Hepatic stellate cell (primary cell): ENCODE data around the gene OCA2.

ENCODE experiments used
- DNase-seq: peaks from one replicate; pipeline ENCODE4 v3.0.0; 2011; ENCODE audit warnings: low spot score

OCA2 gene

DNA sequence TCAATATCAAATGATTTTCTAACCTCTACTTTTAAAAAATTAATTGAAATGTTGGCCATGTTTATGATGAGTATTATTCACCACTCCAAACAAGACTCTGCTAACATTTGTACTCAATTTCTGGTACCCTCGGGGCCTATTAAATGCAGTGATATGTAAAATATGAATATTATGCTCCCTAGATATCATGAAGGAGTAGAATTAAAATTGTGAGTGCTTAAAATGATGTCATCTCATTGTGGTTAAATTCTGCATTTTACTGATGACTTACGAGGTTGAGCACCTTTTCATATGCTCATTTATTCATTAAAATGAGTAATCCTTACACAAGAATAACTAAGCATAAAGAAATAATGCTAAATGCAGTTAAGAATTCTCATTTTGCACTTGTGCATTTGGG is 159.9 kb downstream of the OCA2 start:
- DNase-seq, result no peak

DNA sequence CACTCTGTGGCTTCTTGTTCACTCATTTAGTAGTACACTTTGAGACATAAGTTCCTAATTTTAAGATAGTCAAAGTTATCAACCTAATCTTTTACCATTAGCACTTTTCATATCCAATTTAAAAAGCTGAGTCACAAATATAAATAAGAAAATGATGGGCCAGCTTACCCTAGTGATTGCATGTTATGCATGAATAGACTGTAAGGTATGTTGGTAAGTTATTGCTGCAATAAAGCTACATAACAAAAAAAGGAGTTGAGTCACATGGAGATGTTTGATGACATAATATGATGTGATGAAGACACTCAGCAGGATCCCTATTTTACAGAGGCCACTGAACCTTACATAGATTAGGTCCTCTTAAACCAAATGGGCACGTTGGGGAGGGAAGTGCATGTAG is 161.3 kb downstream of the OCA2 start:
- DNase-seq, result no peak

DNA sequence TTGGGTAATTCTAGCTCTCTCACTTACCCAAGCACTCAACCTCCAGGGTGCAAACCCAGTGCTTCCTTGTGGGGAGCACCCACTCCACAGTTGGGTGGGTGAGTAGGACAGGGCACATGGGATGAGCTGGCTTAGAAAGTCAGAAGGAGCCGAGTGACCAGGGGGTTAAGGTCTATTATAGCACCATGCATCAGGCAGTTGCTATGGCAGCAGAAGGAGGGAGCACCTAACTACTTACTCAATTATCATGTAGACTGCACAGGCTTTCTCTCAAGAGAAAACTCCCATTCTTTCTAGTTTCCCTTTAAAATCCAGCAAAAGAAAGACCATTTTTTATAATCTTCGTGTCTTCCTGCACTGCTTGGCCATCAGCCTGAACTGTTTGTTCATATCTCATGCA is 163.0 kb downstream of the OCA2 start:
- DNase-seq, result no peak

DNA sequence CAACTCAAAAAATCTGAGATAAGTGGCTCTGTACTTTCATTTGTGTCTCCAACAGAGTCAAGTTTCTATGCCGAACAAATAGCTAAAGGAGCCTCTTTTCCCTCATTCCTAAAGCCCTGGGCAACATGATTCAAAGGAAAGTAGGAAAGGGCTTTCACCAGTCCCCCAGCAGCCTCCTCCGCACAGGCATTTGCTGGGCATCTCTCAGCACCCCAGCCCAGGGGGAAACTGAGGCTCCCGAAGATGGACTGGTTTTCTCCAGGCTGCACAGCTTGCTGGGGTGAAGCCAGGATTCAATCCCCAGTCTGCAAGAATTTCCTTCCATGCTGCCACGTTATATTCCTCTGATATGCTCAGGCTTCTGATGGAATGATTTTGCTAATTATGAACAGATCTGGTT is 163.8 kb downstream of the OCA2 start:
- DNase-seq, result no peak

DNA sequence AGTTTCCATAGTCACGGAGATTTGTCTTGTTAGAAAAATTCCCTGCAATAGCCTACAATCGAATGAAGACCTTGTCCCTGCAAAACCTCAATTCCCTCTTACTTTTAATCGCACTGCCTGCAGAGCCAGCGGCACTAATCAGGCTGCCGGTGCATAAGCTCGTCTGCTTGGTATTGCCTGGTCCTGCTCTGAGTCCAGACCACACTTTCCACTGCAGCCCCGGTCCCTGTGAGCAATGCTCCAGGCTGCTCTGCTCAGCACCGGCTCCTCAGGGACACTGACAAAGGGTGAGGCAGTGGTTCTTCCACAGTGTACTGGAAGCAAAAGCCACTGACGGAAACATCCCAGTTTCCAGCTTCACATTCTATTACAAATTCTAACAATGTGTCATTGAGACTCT is 164.3 kb downstream of the OCA2 start:
- no peak for DNase-seq

DNA sequence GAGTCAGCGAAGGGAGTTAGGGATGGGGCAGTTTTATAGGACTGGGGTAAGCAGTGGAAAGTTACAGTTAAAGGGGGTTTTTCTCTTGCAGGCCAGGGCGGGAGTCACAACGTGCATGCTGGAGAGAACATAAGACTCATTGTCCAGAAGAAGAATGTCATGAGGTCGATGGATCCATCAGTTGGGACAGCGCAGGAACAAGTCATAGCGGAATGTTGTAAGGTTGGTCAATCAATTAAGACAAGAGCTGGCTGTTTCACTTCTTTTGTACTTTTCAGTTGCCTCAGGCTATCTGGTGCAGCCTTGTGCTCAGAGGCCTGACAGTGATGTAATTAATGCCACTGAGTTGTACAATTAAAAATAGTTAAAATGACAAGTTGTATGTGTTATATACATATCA is 165.6 kb downstream of the OCA2 start:
- no peak for DNase-seq

DNA sequence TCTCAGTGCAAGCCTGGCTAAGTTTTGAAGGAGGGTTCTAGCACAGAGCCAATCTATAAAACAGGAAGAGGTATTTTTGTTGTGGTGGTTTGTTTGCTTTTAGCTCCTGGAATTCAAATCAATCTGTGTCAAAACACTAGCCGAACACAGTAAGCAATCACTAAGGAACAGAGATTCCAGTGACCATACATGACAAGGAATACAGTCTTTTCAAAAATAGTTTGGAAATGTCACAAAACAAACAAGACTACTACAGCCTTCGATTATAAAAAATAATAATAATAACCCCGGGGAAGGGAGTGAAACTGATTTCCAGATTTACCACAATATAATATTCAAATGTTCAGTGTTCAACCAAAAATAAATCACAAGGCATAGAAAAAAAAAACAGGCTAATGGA is 166.5 kb downstream of the OCA2 start:
- DNase-seq, result no peak

DNA sequence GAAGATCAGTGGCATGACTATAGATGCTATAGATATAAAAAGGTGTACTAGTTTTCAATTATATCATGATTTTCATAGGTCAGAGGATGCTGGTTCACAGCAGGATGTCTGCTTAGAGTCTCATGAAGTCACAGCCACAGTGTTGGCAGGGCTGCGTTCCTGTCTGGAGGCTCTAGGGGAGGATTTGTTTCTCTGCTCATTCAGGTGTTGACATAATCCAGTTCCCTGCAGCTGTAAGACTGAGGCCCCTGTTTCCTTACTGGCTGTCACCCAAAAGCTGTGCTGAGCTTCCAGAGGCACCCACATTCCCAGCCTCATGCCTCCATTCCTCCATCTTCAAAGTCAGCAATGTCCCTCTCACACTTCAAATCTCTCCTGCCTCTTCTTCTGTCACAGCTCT is 170.7 kb downstream of the OCA2 start:
- DNase-seq, result no peak

DNA sequence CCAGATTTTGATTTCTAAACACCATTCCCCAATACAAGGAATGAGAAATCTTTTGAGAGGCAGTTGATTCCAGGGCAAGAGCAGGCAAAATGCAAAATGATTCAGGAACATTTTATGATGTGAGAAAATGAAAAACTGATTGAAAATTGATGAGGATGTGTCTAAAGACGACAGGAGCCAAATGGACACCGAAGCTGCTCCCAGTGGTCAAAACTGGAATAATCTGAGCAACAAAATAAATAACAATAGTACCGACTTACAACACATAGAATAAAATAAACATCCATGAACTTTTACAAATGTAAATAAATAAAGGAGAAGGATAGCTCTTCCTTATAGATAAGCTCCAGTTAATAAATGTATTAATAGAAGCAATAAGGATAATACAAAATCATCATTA is 186.8 kb downstream of the OCA2 start:
- DNase-seq, result no peak

DNA sequence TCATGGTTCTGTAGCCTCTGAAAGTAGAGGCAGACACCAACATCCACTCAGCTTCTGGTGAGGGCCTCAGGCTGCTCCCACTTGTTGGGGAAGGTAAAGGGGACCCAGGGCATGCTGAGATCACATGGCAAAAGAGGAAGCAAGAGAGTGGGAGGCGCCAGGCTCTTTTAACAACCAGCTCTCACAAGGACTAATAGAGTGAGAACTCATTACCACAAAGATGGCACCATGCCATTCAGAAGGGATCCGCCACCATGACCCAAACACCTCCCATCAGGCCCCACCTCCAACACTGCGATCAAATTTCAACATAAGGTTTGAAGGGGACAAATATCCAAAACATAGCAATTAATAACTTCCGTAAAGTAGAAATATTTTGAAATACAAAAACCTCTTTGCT is 192.3 kb downstream of the OCA2 start:
- DNase-seq, result no peak

DNA sequence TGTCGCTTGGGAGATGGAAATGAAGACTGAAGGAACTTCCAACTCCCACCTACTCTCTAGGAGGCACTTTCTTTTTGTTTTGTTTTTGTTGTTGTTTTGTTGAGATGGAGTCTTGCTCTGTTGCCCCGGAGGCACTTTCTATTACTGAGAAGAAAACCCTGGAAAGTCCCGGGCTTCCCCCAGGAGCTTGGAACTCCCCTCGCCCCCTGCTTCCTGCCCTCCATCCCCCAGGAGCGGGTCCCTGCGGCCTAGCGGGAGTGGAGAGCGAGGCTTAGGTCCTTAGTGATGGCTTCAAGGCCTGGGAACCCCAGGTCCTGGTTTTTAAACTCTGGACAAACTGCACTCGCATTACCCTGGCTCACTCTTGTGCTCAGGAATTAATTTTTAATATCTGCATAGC is 195.7 kb downstream of the OCA2 start:
- DNase-seq, result no peak

DNA sequence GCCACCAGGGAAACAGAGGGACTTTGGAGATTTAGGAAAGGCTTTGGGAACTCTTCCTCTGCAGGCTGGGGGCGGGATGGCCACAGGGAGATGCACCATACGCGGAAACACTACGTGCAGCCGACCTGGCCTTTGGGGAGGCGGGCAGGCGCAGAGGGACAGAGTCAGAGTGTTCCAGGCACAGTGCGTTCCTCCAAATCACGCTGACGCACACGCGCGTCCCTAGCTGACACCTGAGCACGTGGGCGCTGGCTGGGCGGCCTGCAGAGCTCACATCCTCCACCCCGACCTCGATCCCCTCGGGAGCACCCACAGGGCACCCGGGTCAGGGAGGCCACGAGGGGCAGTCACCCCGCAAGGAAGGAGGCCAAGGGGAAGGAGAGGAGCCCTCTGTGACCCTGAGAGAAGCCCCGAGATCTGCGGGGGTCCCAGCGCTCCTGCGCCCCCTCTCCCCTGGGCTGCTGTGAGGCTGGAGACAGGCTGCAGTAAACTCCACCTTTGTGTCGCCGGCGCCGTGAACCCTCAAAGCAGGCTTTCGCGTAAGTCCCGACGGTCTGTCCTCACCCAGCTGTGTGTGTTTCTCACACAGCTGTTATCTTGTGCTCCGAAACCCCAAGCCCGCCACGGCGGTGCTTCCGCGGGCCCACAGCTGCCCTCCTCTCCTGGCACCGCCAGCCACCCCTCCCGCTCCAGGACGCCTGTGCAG is 196.3 kb downstream of the OCA2 start:
- DNase-seq, result no peak

DNA sequence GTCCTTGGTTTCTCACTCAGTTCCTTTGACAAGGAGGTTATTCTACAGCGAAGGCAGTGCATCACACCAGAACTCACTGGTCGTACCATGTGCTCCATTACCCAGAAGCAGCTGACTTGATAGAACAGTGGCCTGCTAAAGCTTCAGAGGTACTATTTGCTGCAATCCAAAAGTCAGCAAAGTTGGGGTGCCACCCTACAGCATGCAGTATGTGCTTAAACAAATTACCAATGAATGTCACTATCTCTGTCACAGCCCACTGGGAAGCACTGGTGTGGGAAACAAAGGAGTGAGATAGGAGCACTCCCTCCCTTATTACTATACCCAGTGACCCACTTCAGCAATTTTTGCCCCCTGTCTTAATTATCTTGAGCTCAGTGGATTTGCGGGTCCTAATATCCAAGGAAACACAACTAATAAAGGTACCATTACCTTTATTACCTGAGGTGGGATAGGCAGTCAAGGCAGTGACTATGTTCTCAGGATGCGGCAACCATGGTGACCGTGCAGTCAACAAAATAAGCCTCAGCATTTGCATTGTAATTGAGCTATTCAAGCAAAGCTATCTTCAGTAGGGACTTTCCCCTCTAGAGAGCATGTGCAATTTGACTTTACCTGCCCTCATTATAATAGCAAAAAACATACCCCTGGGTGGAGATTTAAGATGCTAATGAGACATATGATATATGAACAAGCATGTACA is 199.4 kb downstream of the OCA2 start:
- no peak for DNase-seq

DNA sequence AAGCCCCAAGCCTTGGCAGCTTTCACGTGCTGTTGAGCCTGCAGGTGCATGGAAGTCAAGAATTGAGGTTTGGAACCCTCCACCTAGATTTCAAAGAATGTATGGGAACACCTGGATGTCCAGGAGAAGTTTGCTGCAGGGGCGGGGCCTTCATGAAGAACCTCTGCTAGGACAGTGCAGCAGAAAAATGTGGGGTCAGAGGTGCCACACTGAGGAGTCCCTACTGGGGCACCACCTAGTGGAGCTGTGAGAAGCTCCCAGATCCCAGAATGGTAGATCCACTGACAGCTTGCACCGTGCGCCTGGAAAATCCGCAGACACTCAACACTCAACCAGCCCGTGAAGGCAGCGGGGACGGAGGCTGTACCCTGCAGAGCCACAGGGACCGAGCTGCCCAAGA is 201.6 kb downstream of the OCA2 start:
- DNase-seq, result no peak

DNA sequence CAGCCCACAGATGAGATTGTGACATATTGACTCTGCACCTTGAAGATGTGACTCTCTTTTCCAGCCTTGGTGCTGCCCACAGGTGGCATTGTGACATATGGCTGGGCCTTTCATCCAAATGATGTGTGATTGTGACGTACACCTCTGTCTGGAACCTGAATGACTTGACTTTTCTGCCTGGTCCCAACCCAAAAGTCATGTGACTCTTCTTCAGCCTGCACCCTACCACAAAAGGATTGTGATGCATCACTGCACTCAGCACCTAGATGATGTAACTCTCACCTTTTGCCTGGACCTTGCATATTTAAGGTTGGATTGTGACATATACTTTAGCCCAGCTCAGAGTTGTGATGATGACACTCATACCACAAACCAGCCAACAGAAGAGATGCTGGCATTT is 204.5 kb downstream of the OCA2 start:
- DNase-seq, result no peak

DNA sequence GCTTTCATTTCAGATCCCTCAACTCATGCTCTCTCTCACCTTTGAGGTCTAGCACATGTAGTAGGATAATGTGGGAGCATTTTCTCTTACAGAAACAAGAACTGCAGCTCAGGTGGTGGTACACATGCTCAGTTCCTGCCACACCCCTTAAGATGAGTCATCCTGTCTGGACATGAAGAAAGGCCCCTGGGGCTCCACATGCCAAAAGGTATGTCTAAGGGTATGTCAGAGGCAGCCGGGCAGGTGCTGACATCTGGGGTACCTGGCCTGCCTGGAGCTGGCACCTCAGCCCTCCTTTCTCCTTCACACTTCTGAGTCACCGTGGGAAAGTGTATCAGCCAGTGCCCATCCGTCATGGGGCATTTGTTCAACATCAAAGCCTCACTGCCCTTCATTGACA is 209.9 kb downstream of the OCA2 start:
- DNase-seq, result no peak

DNA sequence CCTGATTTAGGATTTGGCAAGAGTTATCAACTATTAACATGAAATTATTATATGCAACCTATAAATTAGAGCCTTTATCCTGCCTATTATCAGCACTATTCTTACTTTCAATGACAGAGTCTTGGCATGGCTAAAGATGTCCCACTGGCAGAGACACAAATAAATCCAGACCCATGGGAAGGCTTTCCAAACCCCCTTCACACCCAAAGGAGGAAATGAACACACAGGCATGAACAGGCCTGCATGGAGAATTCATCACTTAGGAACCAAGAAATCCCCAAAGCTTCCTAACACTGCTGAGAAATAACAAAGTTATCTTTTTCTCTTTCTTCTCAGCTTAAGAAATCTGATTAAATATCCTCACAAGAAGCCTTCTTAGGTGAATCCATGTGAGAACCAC is 213.9 kb downstream of the OCA2 start:
- no peak for DNase-seq

DNA sequence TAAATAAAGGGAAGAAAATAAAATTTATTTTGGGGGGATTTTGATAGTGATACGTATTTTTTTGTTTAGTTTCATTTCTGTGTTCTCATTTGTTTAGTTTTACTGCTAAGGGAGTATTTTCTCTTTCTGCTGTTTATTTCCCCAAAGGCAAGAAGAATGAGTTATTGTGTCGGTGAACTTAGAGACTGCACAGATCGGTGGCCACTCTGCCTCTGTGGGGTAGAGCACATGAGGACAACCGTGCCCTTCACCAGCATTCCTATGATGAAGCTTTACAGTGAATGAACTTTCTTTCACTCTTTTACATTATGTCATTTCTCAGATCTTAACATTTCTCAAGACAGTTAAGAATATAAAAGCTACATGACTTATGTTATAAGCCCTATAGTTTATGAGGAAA is 214.4 kb downstream of the OCA2 start:
- no peak for DNase-seq

DNA sequence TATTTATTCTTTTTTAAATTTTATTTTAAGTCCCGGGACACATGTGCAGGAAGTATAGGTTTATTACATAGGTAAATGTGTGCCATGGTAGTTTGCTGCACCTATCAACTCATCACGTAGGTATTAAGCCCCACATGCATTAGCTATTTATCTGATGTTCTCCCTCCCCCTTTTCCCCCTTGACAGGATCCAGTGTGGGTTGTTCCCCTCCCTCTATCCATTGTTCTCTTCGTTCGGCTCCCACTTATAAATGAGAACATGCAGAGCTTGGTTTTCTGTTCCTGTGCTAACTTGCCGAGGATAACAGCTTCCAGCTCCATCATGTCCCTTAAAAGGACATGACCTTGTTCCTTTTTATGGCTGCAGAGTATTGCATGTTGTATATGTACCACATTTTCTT is 220.3 kb downstream of the OCA2 start:
- DNase-seq, result no peak

DNA sequence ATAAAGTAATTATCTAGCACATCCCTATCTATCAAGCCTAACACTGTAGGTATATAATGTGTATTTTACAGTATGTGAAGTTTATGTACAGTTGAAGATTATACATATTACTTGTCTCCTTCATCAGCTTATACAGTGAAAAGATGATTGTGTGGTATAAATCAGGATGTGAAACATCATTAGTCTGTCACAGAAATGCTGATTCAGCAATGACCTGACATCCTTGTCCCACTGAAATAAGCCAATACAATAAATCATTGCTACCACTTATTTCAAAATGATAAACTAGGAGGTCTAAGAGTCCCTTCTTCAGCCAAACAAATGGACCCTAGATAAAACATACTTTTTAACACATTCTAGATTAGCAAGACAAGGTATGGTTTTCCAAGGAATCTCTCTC is 225.3 kb downstream of the OCA2 start:
- DNase-seq, result no peak

DNA sequence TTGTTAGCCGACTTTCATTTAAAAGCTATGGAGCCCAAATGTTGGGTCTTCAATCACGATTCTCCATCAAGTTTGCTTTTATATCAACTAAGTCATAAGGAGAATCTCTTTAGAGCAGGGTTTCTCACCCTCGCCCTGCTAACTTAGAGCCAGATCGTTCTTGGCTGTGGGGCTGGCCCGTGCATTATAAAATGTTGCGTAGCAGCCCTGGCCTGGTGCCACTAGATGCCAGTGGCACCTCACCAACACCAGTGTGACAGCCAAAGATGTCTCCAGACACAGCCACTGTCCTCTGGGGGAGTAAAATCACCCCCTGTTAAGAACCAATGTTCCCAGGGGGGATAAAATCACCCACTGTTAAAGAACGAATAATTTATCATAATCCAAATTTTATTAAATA is 226.1 kb downstream of the OCA2 start:
- DNase-seq, result no peak

DNA sequence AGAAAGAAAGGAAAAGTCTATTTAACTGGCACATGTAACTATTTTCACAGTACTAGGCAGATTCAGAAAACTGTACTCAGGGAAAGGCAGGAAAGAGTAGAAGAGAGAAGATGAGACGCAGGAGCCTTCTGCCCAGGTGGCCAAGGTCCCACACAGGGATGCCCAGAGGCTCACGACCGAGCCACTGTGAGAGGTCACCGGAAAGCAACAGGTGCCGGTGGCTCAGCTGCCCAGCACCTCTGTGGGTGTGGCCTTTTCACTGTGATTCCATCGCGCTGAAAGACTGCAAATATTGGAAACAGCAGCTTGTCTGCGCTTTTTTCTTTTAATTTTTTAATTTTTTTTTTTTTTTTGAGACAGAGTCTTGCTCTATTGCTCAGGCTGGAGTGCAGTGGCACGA is 226.8 kb downstream of the OCA2 start:
- DNase-seq, result no peak

DNA sequence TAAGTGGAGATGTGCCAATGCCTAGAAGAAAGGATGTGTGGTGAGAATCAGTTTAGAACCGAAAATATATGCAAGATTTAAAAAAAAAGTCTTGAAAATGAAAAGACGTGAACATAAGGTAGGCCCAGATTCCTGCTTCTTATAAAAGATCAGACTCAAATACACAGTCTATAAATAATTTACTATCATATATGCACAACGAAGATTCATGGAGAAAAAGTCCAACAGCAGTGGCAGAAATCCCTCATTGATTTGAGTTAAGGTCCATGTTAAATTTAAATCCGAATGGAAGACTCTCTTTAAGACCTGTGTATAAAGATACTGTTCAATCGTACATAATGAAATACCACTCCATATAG is 227.2 kb downstream of the OCA2 start:
- DNase-seq, result no peak
